A172 (cell line): ENCODE data around the gene OPTC. TPM values are rescaled to one million over a fixed set of nuclear protein-coding genes. Genes with fewer than 3 reads are reported as not detected.

ENCODE experiments used
- DNase-seq: peaks from one replicate; pipeline ENCODE4 v3.0.0-alpha.2; 2015; ENCODE audit warnings: low spot score
- total RNA-seq: library from RNA; depleted of rRNA; stranded (reverse); fragments of >200 nt; shearing (Covaris generic); gene quantifications from 2 replicates; pipeline ENCODE4 v1.2.3, GENCODE V29; 2014

Gene OPTC
- total RNA-seq, 1 experiment from 2014 or later, result not detected

- DNase-seq, result no peak
Observed at GRCh38 chr1:203465146-203465798, 28.7 kb upstream of the OPTC start.

DNA sequence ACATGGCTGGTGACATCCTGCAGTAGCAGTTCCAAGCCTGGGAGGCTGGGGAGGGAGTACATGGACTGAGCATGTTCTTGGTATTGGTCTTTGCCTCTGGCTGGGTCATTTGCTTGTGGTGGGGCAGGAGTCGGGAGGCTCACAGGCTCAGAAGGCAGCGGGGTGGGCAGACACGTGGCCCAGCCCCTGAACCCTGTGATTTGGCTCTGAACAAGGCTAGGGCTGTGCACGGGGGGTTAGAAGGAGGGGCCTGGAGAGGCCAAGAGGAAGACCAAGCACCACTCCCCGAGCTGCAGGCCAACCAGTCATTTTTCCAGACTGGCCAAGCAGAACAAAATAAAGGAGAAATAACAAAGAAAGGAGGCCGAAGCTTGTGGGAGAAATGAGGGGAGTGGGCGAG lies 28.0 kb upstream of the OPTC start:
- no peak for DNase-seq

DNA sequence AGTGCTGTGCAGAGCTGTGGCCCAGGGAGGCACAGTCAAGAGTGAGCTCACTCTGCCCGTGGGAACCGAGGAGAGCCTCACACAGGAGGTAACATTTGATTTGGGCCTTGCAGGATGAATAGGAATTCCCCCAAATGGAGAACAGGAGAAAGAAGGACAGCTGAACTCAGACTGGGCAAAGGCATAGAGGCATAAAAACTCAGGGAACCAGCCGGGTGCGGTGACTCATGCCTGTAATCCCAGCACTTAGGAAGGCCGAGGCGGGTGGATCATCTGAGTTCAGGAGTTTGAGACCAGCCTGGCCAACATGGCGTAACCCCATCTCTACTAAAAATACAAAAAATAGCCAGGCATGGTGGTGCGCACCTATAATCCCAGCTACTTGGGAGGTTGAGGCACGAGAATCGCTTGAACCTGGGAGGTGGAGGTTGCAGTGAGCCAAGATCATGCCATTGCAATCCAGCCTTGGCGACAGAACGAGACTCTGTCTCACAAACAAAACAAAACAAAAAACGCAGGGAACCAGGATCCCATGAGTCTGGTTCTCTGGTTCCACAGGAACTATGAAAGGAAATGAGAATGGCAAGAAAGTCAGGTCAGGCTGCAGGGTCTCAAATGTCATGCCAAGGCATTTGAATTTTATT lies 26.9 kb upstream of the OPTC start:
- peak; percentile 60 for DNase-seq

GRCh38 chr1:203467550-203467921 lies 26.4 kb upstream of the OPTC start:
- DNase-seq, result no peak

DNA sequence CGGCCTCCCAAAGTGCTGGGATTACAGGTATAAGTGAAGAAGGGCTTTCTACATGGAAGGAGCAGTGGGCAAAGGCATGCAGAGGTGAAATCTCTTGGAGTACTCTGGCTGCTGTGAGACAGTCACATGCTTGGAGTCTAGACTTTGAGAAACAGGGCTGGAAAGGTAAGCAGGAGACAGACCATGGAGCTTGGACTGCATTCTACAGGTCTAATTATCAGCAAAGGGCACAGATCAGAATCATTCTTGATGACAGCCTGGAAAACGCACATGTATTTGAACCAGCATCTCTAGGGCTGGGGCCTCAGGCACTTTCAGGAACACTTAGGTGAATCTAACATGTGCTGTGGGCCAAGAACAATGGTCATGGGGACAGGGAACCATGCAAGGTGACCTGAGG lies 25.6 kb upstream of the OPTC start:
- no peak for DNase-seq

GRCh38 chr1:203470240-203470639 lies 23.7 kb upstream of the OPTC start:
- no peak for DNase-seq

- DNase-seq, result no peak
Observed at GRCh38 chr1:203471841-203472240, 22.1 kb upstream of the OPTC start.

DNA sequence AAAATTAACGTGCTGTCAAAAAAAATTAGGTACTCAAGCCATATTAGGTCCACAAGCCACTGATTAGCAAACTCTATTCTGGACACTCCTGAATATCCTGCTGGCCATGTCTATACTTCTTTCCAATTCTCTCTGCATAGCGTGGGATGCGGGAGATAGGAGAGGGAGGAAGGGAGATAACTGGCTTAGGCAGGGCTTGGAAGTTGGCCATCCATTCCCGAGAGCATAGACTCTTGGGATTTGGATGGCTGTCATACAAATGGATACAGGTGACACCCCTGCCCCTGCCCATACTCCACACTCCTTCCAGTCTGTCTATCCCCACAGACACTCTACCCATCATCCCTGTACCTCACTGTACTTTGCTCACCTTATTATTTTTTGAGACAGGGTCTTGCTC lies 20.7 kb upstream of the OPTC start:
- no peak for DNase-seq

GRCh38 chr1:203473781-203474305 lies 20.1 kb upstream of the OPTC start:
- DNase-seq, result no peak

DNA sequence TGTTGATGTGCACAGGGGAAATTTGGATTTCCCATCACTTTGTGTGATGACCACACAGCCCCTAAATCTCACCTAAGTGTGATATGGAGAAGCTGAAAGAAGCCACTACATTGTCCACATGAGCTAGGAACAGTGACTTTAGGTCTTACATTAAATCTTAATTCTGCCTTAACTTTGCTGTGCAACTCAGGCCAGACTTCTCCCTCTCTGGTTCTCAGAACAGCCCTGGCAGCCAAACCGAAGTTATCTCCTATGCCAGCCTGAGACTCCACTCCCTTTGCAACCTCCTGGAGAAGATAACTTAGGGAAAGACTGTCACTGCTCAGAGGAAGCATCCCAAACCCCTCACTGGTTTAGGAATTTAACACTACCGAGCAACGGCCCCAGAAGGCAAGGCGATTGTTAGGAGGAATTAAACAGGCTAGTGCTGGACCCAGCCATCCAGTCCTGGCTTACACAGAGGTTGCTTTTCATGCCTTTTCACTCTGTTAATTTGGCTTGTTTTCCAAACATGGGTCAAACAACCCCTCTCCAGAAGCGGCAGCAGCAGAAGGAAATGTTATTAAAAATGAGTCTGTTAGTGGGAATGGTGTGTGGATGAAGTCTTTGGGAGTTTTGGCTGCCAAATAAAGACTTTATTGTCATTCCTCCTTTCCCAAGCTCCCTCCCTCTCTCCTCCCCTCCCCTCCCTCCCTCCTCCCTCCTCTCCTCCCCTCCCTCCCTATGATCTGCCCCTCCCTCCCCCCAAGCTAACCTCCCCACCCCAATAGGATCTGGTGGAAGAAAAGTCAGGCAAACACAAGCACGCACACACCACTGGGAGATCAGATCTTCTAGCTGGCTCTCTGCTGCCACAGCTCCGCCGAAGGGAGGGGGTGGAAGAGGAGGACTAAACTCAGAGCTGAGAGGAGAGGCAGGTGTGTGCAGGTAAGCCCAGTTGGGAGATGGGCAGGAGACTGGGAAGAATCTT lies 18.7 kb upstream of the OPTC start, which contains the start of gene PRELP:
PRELP (plus strand) TSS at position 795 of the 970 bp plus-strand sequence. CDS start 7,379 bp downstream, outside the sequence.
- no peak for DNase-seq

DNA sequence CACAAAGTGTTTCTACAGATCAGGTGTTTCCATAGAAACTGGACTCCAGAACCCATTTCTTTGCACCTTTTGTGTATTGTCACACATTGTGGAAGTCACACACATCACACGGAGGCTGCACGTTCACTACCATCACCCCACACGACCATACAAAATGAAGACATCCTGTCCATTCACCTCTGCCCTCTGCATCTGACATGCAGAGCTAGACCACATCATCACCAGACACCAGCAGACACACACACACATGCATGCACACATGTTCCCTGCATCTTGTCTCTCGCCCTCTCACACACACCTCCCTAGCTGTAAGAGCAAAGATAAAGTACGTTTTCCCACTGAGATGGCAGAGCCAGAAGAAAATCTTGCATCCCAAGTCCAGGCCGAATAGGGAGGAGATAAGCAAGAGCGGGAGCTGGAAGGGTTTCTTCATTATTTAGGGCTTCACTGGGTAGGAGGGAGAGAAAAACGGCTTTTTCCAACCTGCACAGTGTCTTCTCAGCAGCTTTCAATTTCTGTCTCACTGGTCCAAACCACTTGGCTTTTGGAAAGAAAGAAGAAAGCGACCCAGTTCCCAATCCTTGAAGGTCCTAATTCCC lies 17.6 kb upstream of the OPTC start:
- DNase-seq, result no peak

GRCh38 chr1:203477748-203478147 lies 16.2 kb upstream of the OPTC start:
- DNase-seq, result no peak

GRCh38 chr1:203478231-203478630 lies 15.7 kb upstream of the OPTC start:
- no peak for DNase-seq

DNA sequence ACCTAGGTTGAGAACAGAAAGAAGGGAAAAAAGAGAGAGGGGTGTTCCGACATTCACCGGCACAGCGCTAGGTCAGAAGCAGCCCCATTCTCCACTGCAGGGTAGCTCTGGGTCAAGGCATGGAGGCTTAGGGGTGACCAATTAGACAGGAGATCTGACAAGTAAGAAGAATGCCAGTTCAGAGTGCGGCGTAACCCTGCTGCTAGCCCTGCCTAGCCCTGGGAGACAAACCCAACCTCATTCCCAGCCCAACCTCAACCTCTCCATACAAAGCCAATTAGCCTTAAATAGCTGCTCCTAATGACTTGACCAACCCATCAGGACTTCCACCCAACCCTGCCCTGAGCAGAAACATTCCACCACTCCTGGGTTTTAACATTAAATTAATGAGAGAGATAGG lies 15.0 kb upstream of the OPTC start:
- no peak for DNase-seq

- no peak for DNase-seq
Observed at GRCh38 chr1:203479646-203480045, 14.3 kb upstream of the OPTC start.

GRCh38 chr1:203480084-203480483 lies 13.9 kb upstream of the OPTC start:
- no peak for DNase-seq

DNA sequence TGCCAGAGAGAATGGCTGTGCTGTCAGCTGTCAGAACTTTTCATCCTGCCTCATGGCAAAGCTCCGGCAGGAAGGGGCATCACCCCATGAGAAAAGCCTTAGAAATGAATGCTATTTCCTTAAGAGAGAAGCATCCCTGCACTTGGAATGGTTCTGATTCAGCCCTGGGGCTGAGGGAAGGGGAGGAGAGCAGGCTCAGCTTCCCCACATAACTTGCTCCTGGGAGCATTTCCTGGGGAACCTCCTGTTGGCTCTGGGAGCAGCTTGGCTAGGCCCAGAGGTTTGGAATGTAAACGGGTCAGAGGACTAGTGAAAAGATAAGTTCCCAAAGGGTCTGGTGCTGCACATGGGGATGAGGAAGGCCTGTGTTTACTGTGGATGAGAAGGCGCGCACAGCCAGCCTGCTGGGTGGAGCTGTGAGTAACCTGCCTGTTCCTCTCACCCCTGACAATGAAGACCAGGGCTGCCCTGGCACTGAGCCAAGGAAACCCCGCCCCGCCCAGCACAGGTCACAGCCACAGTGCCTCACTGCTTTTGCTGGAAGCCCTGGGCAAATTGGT lies 13.3 kb upstream of the OPTC start:
- DNase-seq, result peak; percentile 84

- DNase-seq, result no peak
Observed at GRCh38 chr1:203481196-203481595, 12.8 kb upstream of the OPTC start.

GRCh38 chr1:203486618-203487370 lies 7.2 kb upstream of the OPTC start:
- no peak for DNase-seq

- no peak for DNase-seq
Observed at GRCh38 chr1:203488539-203488938, 5.4 kb upstream of the OPTC start.

- no peak for DNase-seq
Observed at GRCh38 chr1:203490607-203491006, 3.3 kb upstream of the OPTC start.
